SK-N-SH treated with all-trans-retinoic acid at 6 μM for 48 hours (cell line): ENCODE data around the gene CHST2.

Experiments used
- BACH2 ChIP-seq: fragments of 250-450 bp; sonication (Bioruptor Pico); IDR thresholded peaks from 2 replicates; pipeline ENCODE4 v1.9.0; 2021; ENCODE audit warnings: mild to moderate bottlenecking, borderline replicate concordance
- RARB ChIP-seq: fragments of 250-450 bp; sonication (Bioruptor Pico); IDR thresholded peaks from 2 replicates; pipeline ENCODE4 v1.8.0; 2021; ENCODE audit warnings: mild to moderate bottlenecking, moderate library complexity
- TSHZ2 ChIP-seq: fragments of 250-450 bp; sonication (Bioruptor Pico); IDR thresholded peaks from 2 replicates; pipeline ENCODE4 v1.5.0; 2020; ENCODE audit warnings: mild to moderate bottlenecking, moderate library complexity
- ZFP30 ChIP-seq: fragments of 450-650 bp; formaldehyde crosslinking; IDR thresholded peaks from 2 replicates; pipeline ENCODE4 v1.5.0; 2022; ENCODE audit warnings: mild to moderate bottlenecking, moderate library complexity
- ZNF565 ChIP-seq: fragments of 450-650 bp; formaldehyde crosslinking; conservative IDR thresholded peaks from 2 replicates; pipeline ENCODE4 v1.5.0; 2020; ENCODE audit warnings: low read depth, mild to moderate bottlenecking, moderate library complexity

GRCh38 chr3:143109861-143110260 is 9.7 kb upstream of the CHST2 start:
- TF ChIP-seq TSHZ2: no peak
- no peak for TF ChIP-seq ZFP30 (CRISPR knock-in tag)
- TF ChIP-seq ZNF565 (CRISPR knock-in tag): no peak
- TF ChIP-seq BACH2: no peak
- no peak for TF ChIP-seq RARB
